ENCODE measurements around the gene AAK1. TPM values are rescaled to one million over a fixed set of nuclear protein-coding genes. Genes with fewer than 3 reads are reported as not detected.
"Not testable (repeated sequence)": the region's sequence is repeated elsewhere in the genome, so short reads cannot be mapped to it uniquely, and the experiment has no call there.

AAK1 gene
- polyA plus RNA-seq, 1 donor from 2014 or later = 26.7 TPM

DNA sequence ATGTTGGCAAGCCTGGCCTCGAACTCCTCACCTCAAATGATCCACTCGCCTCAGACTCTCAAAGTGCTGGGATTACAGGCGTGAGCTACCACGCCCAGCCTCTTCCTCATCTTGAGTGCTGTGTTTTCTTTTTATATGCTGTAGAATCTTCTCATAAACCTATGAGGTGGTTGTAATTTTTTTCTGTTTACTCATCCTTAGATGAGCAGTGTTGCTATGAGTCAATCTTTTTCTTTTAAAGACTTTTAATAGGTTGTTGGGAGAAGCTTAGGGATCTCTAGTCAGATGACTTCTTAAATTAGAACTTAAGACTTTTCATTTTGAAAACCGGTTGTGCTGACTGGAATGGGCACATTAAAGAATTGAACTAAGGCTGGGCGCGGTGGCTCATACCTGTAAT lies 8.7 kb upstream of the AAK1 start:
- Histone ChIP-seq H3K4me2 (ENCODE audit: low read length) (no peak overlapping the region), H3K4me3 (ENCODE audit: low read length) (no peak overlapping the region), H2AFZ (ENCODE audit: low read depth, low read length) (no peak overlapping the region), H3K9me2 (ENCODE audit: insufficient read depth, low read length) (no peaks in the 10 kb centered on the region), H3K27ac (ENCODE audit: low read length) (no peak overlapping the region), H3F3A (ENCODE audit: insufficient read depth, low read length, poor library complexity, severe bottlenecking) (no peaks in the 10 kb centered on the region), H3K9ac (ENCODE audit: low read length) (no peak overlapping the region), H3K36me3 (ENCODE audit: insufficient read depth, low read length) (no peaks in the 10 kb centered on the region), H3K9me3 (ENCODE audit: low read length) (no peaks in the 10 kb centered on the region), H4K20me1 (ENCODE audit: insufficient read depth) (no peaks in the 10 kb centered on the region), H3K27me3 (ENCODE audit: insufficient read depth, low read depth, low read length) (no peaks in the 10 kb centered on the region), H3K79me2 (replicated peaks; ENCODE audit: insufficient read depth, low read length) (no peaks in the 10 kb centered on the region)
- TF ChIP-seq RAD21 (conservative IDR thresholded peaks at IDR 0.05) = no peak
- no peak for TF ChIP-seq POLR2AphosphoS5 (IDR thresholded peaks at IDR 0.05)
- TF ChIP-seq, protein P1, sequence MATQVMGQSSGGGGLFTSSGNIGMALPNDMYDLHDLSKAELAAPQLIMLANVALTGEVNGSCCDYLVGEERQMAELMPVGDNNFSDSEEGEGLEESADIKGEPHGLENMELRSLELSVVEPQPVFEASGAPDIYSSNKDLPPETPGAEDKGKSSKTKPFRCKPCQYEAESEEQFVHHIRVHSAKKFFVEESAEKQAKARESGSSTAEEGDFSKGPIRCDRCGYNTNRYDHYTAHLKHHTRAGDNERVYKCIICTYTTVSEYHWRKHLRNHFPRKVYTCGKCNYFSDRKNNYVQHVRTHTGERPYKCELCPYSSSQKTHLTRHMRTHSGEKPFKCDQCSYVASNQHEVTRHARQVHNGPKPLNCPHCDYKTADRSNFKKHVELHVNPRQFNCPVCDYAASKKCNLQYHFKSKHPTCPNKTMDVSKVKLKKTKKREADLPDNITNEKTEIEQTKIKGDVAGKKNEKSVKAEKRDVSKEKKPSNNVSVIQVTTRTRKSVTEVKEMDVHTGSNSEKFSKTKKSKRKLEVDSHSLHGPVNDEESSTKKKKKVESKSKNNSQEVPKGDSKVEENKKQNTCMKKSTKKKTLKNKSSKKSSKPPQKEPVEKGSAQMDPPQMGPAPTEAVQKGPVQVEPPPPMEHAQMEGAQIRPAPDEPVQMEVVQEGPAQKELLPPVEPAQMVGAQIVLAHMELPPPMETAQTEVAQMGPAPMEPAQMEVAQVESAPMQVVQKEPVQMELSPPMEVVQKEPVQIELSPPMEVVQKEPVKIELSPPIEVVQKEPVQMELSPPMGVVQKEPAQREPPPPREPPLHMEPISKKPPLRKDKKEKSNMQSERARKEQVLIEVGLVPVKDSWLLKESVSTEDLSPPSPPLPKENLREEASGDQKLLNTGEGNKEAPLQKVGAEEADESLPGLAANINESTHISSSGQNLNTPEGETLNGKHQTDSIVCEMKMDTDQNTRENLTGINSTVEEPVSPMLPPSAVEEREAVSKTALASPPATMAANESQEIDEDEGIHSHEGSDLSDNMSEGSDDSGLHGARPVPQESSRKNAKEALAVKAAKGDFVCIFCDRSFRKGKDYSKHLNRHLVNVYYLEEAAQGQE (IDR thresholded peaks at IDR 0.05; ENCODE audit: borderline replicate concordance) = no peak
- TF ChIP-seq, protein P2, sequence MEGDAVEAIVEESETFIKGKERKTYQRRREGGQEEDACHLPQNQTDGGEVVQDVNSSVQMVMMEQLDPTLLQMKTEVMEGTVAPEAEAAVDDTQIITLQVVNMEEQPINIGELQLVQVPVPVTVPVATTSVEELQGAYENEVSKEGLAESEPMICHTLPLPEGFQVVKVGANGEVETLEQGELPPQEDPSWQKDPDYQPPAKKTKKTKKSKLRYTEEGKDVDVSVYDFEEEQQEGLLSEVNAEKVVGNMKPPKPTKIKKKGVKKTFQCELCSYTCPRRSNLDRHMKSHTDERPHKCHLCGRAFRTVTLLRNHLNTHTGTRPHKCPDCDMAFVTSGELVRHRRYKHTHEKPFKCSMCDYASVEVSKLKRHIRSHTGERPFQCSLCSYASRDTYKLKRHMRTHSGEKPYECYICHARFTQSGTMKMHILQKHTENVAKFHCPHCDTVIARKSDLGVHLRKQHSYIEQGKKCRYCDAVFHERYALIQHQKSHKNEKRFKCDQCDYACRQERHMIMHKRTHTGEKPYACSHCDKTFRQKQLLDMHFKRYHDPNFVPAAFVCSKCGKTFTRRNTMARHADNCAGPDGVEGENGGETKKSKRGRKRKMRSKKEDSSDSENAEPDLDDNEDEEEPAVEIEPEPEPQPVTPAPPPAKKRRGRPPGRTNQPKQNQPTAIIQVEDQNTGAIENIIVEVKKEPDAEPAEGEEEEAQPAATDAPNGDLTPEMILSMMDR (IDR thresholded peaks at IDR 0.05; ENCODE audit: poor library complexity, severe bottlenecking) = no peak
- no peak for TF ChIP-seq TAF1 (IDR thresholded peaks at IDR 0.05; ENCODE audit: low read depth)
- TF ChIP-seq EZH2 (IDR thresholded peaks at IDR 0.05; ENCODE audit: borderline replicate concordance, insufficient read depth, low read length, poor library complexity, severe bottlenecking) = no peak

DNA sequence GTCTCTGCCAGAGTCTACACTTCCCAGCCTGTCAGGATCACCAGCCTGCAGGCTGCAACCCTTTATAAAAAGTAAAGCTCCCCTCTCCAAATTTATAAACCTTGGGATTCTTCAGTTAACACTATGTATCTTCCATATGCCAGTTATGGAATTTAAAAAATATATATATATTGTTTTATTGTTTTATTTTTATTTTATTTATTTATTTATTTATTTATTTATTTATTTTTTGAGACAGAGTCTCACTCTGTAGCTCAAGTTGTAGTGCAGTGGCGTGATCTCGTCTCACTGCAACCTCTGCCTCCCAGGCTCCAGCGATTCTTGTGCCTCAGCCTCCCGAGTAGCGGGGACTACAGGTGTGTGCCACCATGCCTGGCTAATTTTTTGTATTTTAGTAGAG lies 3.7 kb upstream of the AAK1 start:
- not testable (repeated sequence) for H3K79me2 ChIP-seq (replicated peaks; ENCODE audit: insufficient read depth, low read length); H3K4me2 ChIP-seq (ENCODE audit: low read length); H3K9me2 ChIP-seq (ENCODE audit: insufficient read depth, low read length); H3K9me3 ChIP-seq (ENCODE audit: low read length); H3K27ac ChIP-seq (ENCODE audit: low read length); H4K20me1 ChIP-seq (ENCODE audit: insufficient read depth); H3F3A ChIP-seq (ENCODE audit: insufficient read depth, low read length, poor library complexity, severe bottlenecking); H3K36me3 ChIP-seq (ENCODE audit: insufficient read depth, low read length); H2AFZ ChIP-seq (ENCODE audit: low read depth, low read length); H3K27me3 ChIP-seq (ENCODE audit: insufficient read depth, low read depth, low read length); H3K9ac ChIP-seq (ENCODE audit: low read length); H3K4me3 ChIP-seq (ENCODE audit: low read length)

DNA sequence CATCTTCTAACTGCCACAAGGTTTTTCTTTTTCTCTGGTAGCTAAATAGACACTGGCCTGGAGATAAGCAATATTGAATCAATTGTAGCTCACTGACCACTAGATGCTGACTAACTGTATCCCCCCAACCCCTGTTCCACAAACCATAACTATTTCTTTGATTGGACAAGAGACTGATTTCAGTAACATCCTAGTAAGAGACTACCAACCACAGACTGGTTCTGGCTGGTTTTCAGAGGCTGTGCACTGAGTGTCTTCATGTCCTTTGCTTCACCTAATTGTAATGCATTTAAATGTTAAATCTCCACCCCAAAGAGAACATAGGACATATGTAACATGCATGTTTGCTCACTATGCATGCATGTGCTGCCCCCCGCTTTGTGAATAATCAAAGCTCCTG lies 3.2 kb upstream of the AAK1 start:
- Histone ChIP-seq H3K9me2 (ENCODE audit: insufficient read depth, low read length) (no peaks in the 10 kb centered on the region), H3F3A (ENCODE audit: insufficient read depth, low read length, poor library complexity, severe bottlenecking) (no peaks in the 10 kb centered on the region), H3K36me3 (ENCODE audit: insufficient read depth, low read length) (no peaks in the 10 kb centered on the region), H3K4me3 (ENCODE audit: low read length) (no peak overlapping the region), H3K9me3 (ENCODE audit: low read length) (no peaks in the 10 kb centered on the region), H4K20me1 (ENCODE audit: insufficient read depth) (no peaks in the 10 kb centered on the region), H3K4me2 (ENCODE audit: low read length) (no peak overlapping the region), H3K9ac (ENCODE audit: low read length) (no peak overlapping the region), H3K27me3 (ENCODE audit: insufficient read depth, low read depth, low read length) (no peaks in the 10 kb centered on the region), H3K79me2 (replicated peaks; ENCODE audit: insufficient read depth, low read length) (peaks cover 12% of the 10 kb centered on the region), H2AFZ (ENCODE audit: low read depth, low read length) (no peak overlapping the region), H3K27ac (ENCODE audit: low read length) (no peak overlapping the region)
- TF ChIP-seq RAD21 (conservative IDR thresholded peaks at IDR 0.05) (no peak), POLR2AphosphoS5 (IDR thresholded peaks at IDR 0.05) (no peak), MXI1 (conservative IDR thresholded peaks at IDR 0.05; ENCODE audit: poor library complexity, severe bottlenecking) (no peak), TAF1 (IDR thresholded peaks at IDR 0.05; ENCODE audit: low read depth) (no peak), SMC3 (conservative IDR thresholded peaks at IDR 0.05; ENCODE audit: poor library complexity) (no peak), EP300 (conservative IDR thresholded peaks at IDR 0.05; ENCODE audit: poor library complexity, severe bottlenecking) (no peak), EZH2 (IDR thresholded peaks at IDR 0.05; ENCODE audit: borderline replicate concordance, insufficient read depth, low read length, poor library complexity, severe bottlenecking) (no peak)
- TF ChIP-seq, protein P2 (IDR thresholded peaks at IDR 0.05; ENCODE audit: poor library complexity, severe bottlenecking) = no peak
- TF ChIP-seq, protein P1 (IDR thresholded peaks at IDR 0.05; ENCODE audit: borderline replicate concordance) = no peak

All from neural cell (in vitro differentiated cells).